ENCODE results near the gene KCTD5. TPM values are rescaled to one million over a fixed set of nuclear protein-coding genes. Genes with fewer than 3 reads are reported as not detected.

KCTD5 gene
- total RNA-seq, 1 donor from 2014 or later, result 55.4 TPM

GRCh38 chr16:2712546-2712945, 30.2 kb downstream of the KCTD5 start:
- TF ChIP-seq CTCF (IDR thresholded peaks at IDR 0.05; ENCODE audit: insufficient read depth, low read depth, low read length), result no peak
- TF ChIP-seq EZH2 (IDR thresholded peaks at IDR 0.05; ENCODE audit: insufficient read depth, low read length), result no peak
- FAIRE-seq (no peak), DNase-seq (ENCODE audit: low read depth) (no peak)
- no peak overlapping the region for H3K4me3 Mint-ChIP-seq (ENCODE audit: unreplicated experiment)
- Histone ChIP-seq H2AFZ (ENCODE audit: low read depth, low read length) (no peak overlapping the region), H3K4me1 (ENCODE audit: insufficient read depth, low read length) (no peaks in the 10 kb centered on the region), H3K79me2 (ENCODE audit: insufficient read depth, low read length) (no peaks in the 10 kb centered on the region), H3K9ac (ENCODE audit: low read length) (no peak overlapping the region), H3K4me2 (ENCODE audit: low read length) (no peak overlapping the region), H4K20me1 (ENCODE audit: insufficient read depth, low read length) (peaks cover 30% of the 10 kb centered on the region), H3K4me3 (ENCODE audit: insufficient read depth, low read depth, low read length) (no peak overlapping the region), H3K9me3 (ENCODE audit: insufficient read depth, low read depth, low read length) (no peaks in the 10 kb centered on the region), H3K36me3 (ENCODE audit: insufficient read depth, low read length) (peaks cover 7% of the 10 kb centered on the region), H3K27ac (ENCODE audit: low read depth, low read length) (no peak overlapping the region), H3K27me3 (ENCODE audit: insufficient read depth, low read length) (no peaks in the 10 kb centered on the region)
- H3K36me3 Mint-ChIP-seq (ENCODE audit: low read depth, unreplicated experiment), result no peaks in the 10 kb centered on the region
- H3K4me1 Mint-ChIP-seq (ENCODE audit: low read depth, unreplicated experiment), result no peaks in the 10 kb centered on the region
- H3K9me3 Mint-ChIP-seq (ENCODE audit: unreplicated experiment), result no peaks in the 10 kb centered on the region
- no peak overlapping the region for H3K27ac Mint-ChIP-seq (ENCODE audit: unreplicated experiment)
- peaks cover 1% of the 10 kb centered on the region for H3K27me3 Mint-ChIP-seq (ENCODE audit: low read depth, unreplicated experiment)

- no peaks in the 10 kb centered on the region for H3K9me3 ChIP-seq (ENCODE audit: insufficient read depth, low read depth, low read length)
- peaks cover 1% of the 10 kb centered on the region for H3K27me3 Mint-ChIP-seq (ENCODE audit: low read depth, unreplicated experiment)
Observed at GRCh38 chr16:2713523-2713922, 31.2 kb downstream of the KCTD5 start.

More at GRCh38 chr16:2713523-2713922, 31.2 kb downstream of the KCTD5 start:
- no peak overlapping the region for H3K4me3 Mint-ChIP-seq (ENCODE audit: unreplicated experiment)
- Histone ChIP-seq H3K9ac (ENCODE audit: low read length) (no peak overlapping the region), H3K79me2 (ENCODE audit: insufficient read depth, low read length) (no peaks in the 10 kb centered on the region), H4K20me1 (ENCODE audit: insufficient read depth, low read length) (peaks cover 30% of the 10 kb centered on the region), H3K4me2 (ENCODE audit: low read length) (no peak overlapping the region), H2AFZ (ENCODE audit: low read depth, low read length) (no peak overlapping the region), H3K27me3 (ENCODE audit: insufficient read depth, low read length) (no peaks in the 10 kb centered on the region), H3K4me1 (ENCODE audit: insufficient read depth, low read length) (no peaks in the 10 kb centered on the region), H3K4me3 (ENCODE audit: insufficient read depth, low read depth, low read length) (no peak overlapping the region), H3K36me3 (ENCODE audit: insufficient read depth, low read length) (peaks cover under 1% of the 10 kb centered on the region), H3K27ac (ENCODE audit: low read depth, low read length) (no peak overlapping the region)
- H3K36me3 Mint-ChIP-seq (ENCODE audit: low read depth, unreplicated experiment), result no peaks in the 10 kb centered on the region
- H3K27ac Mint-ChIP-seq (ENCODE audit: unreplicated experiment), result no peak overlapping the region
- no peak for TF ChIP-seq CTCF (IDR thresholded peaks at IDR 0.05; ENCODE audit: insufficient read depth, low read depth, low read length)
- TF ChIP-seq EZH2 (IDR thresholded peaks at IDR 0.05; ENCODE audit: insufficient read depth, low read length), result no peak
- DNase-seq (ENCODE audit: low read depth) (no peak), FAIRE-seq (no peak)
- H3K4me1 Mint-ChIP-seq (ENCODE audit: low read depth, unreplicated experiment), result no peaks in the 10 kb centered on the region
- H3K9me3 Mint-ChIP-seq (ENCODE audit: unreplicated experiment), result no peaks in the 10 kb centered on the region
